ENCODE measurements around the gene C3orf22. TPM values are rescaled to one million over a fixed set of nuclear protein-coding genes. Genes with fewer than 3 reads are reported as not detected.

C3orf22 gene
- total RNA-seq, 5 donors from 2014 or later (not counting 1 experiment from before 2014, with no cell fraction given), result not detected

GRCh38 chr3:126516936-126517290, 41.8 kb downstream of the C3orf22 start:
- ChIA-PET CTCF (no interaction called here), POLR2A (no interaction called here)
- Histone ChIP-seq H3K36me3 (ENCODE audit: control insufficient read depth in 2 of 2, extremely low read depth in 1 of 2, insufficient read depth in 1 of 2, low read length in 1 of 2) (no peaks in the 10 kb centered on the region), H3K27ac (ENCODE audit: low read length) (no peak overlapping the region), H3K4me1 (ENCODE audit: control insufficient read depth in 1 of 2, extremely low read depth in 1 of 2, insufficient read depth in 2 of 2, low read length in 2 of 2) (no peaks in the 10 kb centered on the region), H3K4me3 (ENCODE audit: control insufficient read depth in 1 of 2, extremely low read depth in 1 of 2, low read length in 1 of 2) (no peak overlapping the region), H3K27me3 (replicated peaks in 1 of 2; ENCODE audit: control insufficient read depth in 2 of 2, extremely low read depth in 1 of 2, insufficient read depth in 2 of 2, low read length in 1 of 2) (peaks cover 0 to 18% of the 10 kb centered on the region in 2 experiments), H3K9me3 (no peaks in the 10 kb centered on the region)
- Mint-ChIP-seq H3K27me3 (no peaks in the 10 kb centered on the region), H3K36me3 (no peaks in the 10 kb centered on the region), H3K4me3 (no peak overlapping the region), H3K9me3 (no peaks in the 10 kb centered on the region), H3K27ac (no peak overlapping the region), H3K4me1 (no peaks in the 10 kb centered on the region)
- no peak for DNase-seq
- 91% methylated on average over 7 of the region's 9 CpGs for WGBS (ENCODE audit: insufficient coverage)
- ATAC-seq (replicated peaks in 1 of 4), result no peak

- Mint-ChIP-seq H3K4me1 (no peaks in the 10 kb centered on the region), H3K27me3 (no peaks in the 10 kb centered on the region), H3K9me3 (no peaks in the 10 kb centered on the region), H3K27ac (no peak overlapping the region), H3K36me3 (no peaks in the 10 kb centered on the region), H3K4me3 (no peak overlapping the region)
- ChIA-PET POLR2A (no interaction called here), CTCF (no interaction called here)
- DNase-seq (no peak), ATAC-seq (replicated peaks in 1 of 4) (no peak)
- Histone ChIP-seq H3K4me1 (ENCODE audit: control insufficient read depth in 1 of 2, extremely low read depth in 1 of 2, insufficient read depth in 2 of 2, low read length in 2 of 2) (no peaks in the 10 kb centered on the region), H3K27me3 (replicated peaks in 1 of 2; ENCODE audit: control insufficient read depth in 2 of 2, extremely low read depth in 1 of 2, insufficient read depth in 2 of 2, low read length in 1 of 2) (peaks cover 0 to 18% of the 10 kb centered on the region in 2 experiments), H3K27ac (ENCODE audit: low read length) (no peak overlapping the region), H3K9me3 (no peaks in the 10 kb centered on the region), H3K4me3 (ENCODE audit: control insufficient read depth in 1 of 2, extremely low read depth in 1 of 2, low read length in 1 of 2) (no peak overlapping the region), H3K36me3 (ENCODE audit: control insufficient read depth in 2 of 2, extremely low read depth in 1 of 2, insufficient read depth in 1 of 2, low read length in 1 of 2) (no peaks in the 10 kb centered on the region)
- WGBS (ENCODE audit: insufficient coverage), result 43% methylated on average over 1 of the region's 6 CpGs
These were observed 42.4 kb downstream of the C3orf22 start for GRCh38 chr3:126516152-126516935.

GRCh38 chr3:126515066-126515706, 43.5 kb downstream of the C3orf22 start:
- ATAC-seq (replicated peaks in 1 of 4) (no peak), DNase-seq (no peak)
- Mint-ChIP-seq H3K27me3 (no peaks in the 10 kb centered on the region), H3K27ac (no peak overlapping the region), H3K9me3 (no peaks in the 10 kb centered on the region), H3K4me3 (no peak overlapping the region), H3K4me1 (no peaks in the 10 kb centered on the region), H3K36me3 (no peaks in the 10 kb centered on the region)
- H3K4me1 ChIP-seq (ENCODE audit: control insufficient read depth in 1 of 2, extremely low read depth in 1 of 2, insufficient read depth in 2 of 2, low read length in 2 of 2), result no peaks in the 10 kb centered on the region
- H3K36me3 ChIP-seq (ENCODE audit: control insufficient read depth in 2 of 2, extremely low read depth in 1 of 2, insufficient read depth in 1 of 2, low read length in 1 of 2), result no peaks in the 10 kb centered on the region
- ChIA-PET POLR2A (no interaction called here), CTCF (no interaction called here)
- no peak overlapping the region for H3K27ac ChIP-seq (ENCODE audit: low read length)
- 72% methylated on average over 2 of the region's 8 CpGs for WGBS (ENCODE audit: insufficient coverage)
- no peaks in the 10 kb centered on the region for H3K9me3 ChIP-seq
- peaks cover 0 to 15% of the 10 kb centered on the region in 2 experiments for H3K27me3 ChIP-seq (replicated peaks in 1 of 2; ENCODE audit: control insufficient read depth in 2 of 2, extremely low read depth in 1 of 2, insufficient read depth in 2 of 2, low read length in 1 of 2)
- no peak overlapping the region for H3K4me3 ChIP-seq (ENCODE audit: control insufficient read depth in 1 of 2, extremely low read depth in 1 of 2, low read length in 1 of 2)

- Histone ChIP-seq H3K27ac (ENCODE audit: low read length) (no peak overlapping the region), H3K4me3 (ENCODE audit: control insufficient read depth in 1 of 2, extremely low read depth in 1 of 2, low read length in 1 of 2) (no peak overlapping the region), H3K9me3 (no peaks in the 10 kb centered on the region), H3K36me3 (ENCODE audit: control insufficient read depth in 2 of 2, extremely low read depth in 1 of 2, insufficient read depth in 1 of 2, low read length in 1 of 2) (no peaks in the 10 kb centered on the region), H3K27me3 (replicated peaks in 1 of 2; ENCODE audit: control insufficient read depth in 2 of 2, extremely low read depth in 1 of 2, insufficient read depth in 2 of 2, low read length in 1 of 2) (peaks cover 0 to 15% of the 10 kb centered on the region in 2 experiments), H3K4me1 (ENCODE audit: control insufficient read depth in 1 of 2, extremely low read depth in 1 of 2, insufficient read depth in 2 of 2, low read length in 2 of 2) (no peaks in the 10 kb centered on the region)
- Mint-ChIP-seq H3K27ac (no peak overlapping the region), H3K27me3 (no peaks in the 10 kb centered on the region), H3K4me1 (no peaks in the 10 kb centered on the region), H3K4me3 (no peak overlapping the region), H3K9me3 (no peaks in the 10 kb centered on the region), H3K36me3 (no peaks in the 10 kb centered on the region)
- ChIA-PET CTCF (interaction anchor here in 1 of 2 donors (0.8 kb wide), 1 partner anchor 446 kb away, joined by 3 read pairs; no protein-coding TSS in a partner anchor), POLR2A (no interaction called here)
- 92% methylated on average over 7 of the region's 11 CpGs for WGBS (ENCODE audit: insufficient coverage)
- no peak for DNase-seq
- ATAC-seq (replicated peaks in 1 of 4), result no peak
These were observed 44.6 kb downstream of the C3orf22 start for GRCh38 chr3:126514161-126514560.

- no peak overlapping the region for H3K27ac Mint-ChIP-seq
- no peak for ATAC-seq (replicated peaks in 1 of 4)
- 78% methylated on average over 10 of the region's 12 CpGs for WGBS (ENCODE audit: insufficient coverage)
- no peaks in the 10 kb centered on the region for H3K36me3 ChIP-seq (ENCODE audit: control insufficient read depth in 2 of 2, extremely low read depth in 1 of 2, insufficient read depth in 1 of 2, low read length in 1 of 2)
- H3K27ac ChIP-seq (ENCODE audit: low read length), result no peak overlapping the region
- H3K9me3 ChIP-seq, result no peaks in the 10 kb centered on the region
- no peak overlapping the region for H3K4me3 ChIP-seq (ENCODE audit: control insufficient read depth in 1 of 2, extremely low read depth in 1 of 2, low read length in 1 of 2)
- H3K4me1 Mint-ChIP-seq, result no peaks in the 10 kb centered on the region
- CTCF ChIA-PET, result interaction anchor here in 1 of 2 donors (0.7 kb wide), 1 partner anchor 121 kb away, joined by 3 read pairs; no protein-coding TSS in a partner anchor
- POLR2A ChIA-PET, result interaction anchor here in 1 of 2 donors (0.6 kb wide), 1 partner anchor 34 kb away, joined by 3 read pairs; no protein-coding TSS in a partner anchor
- H3K4me3 Mint-ChIP-seq, result no peak overlapping the region
- H3K9me3 Mint-ChIP-seq, result no peaks in the 10 kb centered on the region
- no peak for DNase-seq
- H3K27me3 Mint-ChIP-seq, result no peaks in the 10 kb centered on the region
- no peaks in the 10 kb centered on the region for H3K36me3 Mint-ChIP-seq
- no peaks in the 10 kb centered on the region for H3K4me1 ChIP-seq (ENCODE audit: control insufficient read depth in 1 of 2, extremely low read depth in 1 of 2, insufficient read depth in 2 of 2, low read length in 2 of 2)
- peaks cover 0 to 8% of the 10 kb centered on the region in 2 experiments for H3K27me3 ChIP-seq (replicated peaks in 1 of 2; ENCODE audit: control insufficient read depth in 2 of 2, extremely low read depth in 1 of 2, insufficient read depth in 2 of 2, low read length in 1 of 2)
These were observed 45.6 kb downstream of the C3orf22 start for GRCh38 chr3:126512916-126513650.

GRCh38 chr3:126512026-126512425, 46.7 kb downstream of the C3orf22 start:
- H3K36me3 ChIP-seq (ENCODE audit: control insufficient read depth in 2 of 2, extremely low read depth in 1 of 2, insufficient read depth in 1 of 2, low read length in 1 of 2), result no peaks in the 10 kb centered on the region
- H3K4me1 ChIP-seq (ENCODE audit: control insufficient read depth in 1 of 2, extremely low read depth in 1 of 2, insufficient read depth in 2 of 2, low read length in 2 of 2), result no peaks in the 10 kb centered on the region
- ATAC-seq (replicated peaks in 1 of 4) (no peak), DNase-seq (no peak)
- H3K36me3 Mint-ChIP-seq, result no peaks in the 10 kb centered on the region
- no peaks in the 10 kb centered on the region for H3K27me3 ChIP-seq (replicated peaks in 1 of 2; ENCODE audit: control insufficient read depth in 2 of 2, extremely low read depth in 1 of 2, insufficient read depth in 2 of 2, low read length in 1 of 2)
- CTCF ChIA-PET, result no interaction called here
- no peak overlapping the region for H3K4me3 Mint-ChIP-seq
- no peaks in the 10 kb centered on the region for H3K9me3 ChIP-seq
- POLR2A ChIA-PET, result no interaction called here
- H3K27ac Mint-ChIP-seq, result no peak overlapping the region
- H3K27ac ChIP-seq (ENCODE audit: low read length), result no peak overlapping the region
- no peaks in the 10 kb centered on the region for H3K9me3 Mint-ChIP-seq
- no peaks in the 10 kb centered on the region for H3K27me3 Mint-ChIP-seq
- no peak overlapping the region for H3K4me3 ChIP-seq (ENCODE audit: control insufficient read depth in 1 of 2, extremely low read depth in 1 of 2, low read length in 1 of 2)
- 89% methylated on average over 5 of the region's 7 CpGs for WGBS (ENCODE audit: insufficient coverage)
- no peaks in the 10 kb centered on the region for H3K4me1 Mint-ChIP-seq

Data from T-cell (primary cell).